Keratinocyte (primary cell): ENCODE measurements around the gene LRBA. TPM values are rescaled to one million over a fixed set of nuclear protein-coding genes. Genes with fewer than 3 reads are reported as not detected.

Source experiments
- DNase-seq: peaks from one replicate; pipeline ENCODE4 v3.0.0-alpha.2; 2011; ENCODE audit warnings: low read depth, missing footprints, low spot score
- FAIRE-seq: peaks from 2 replicates; lab custom pipeline; 2011; peaks lifted over from hg19 to GRCh38; lab: Jason Lieb, UNC
- H2AFZ ChIP-seq: 2 replicates; pipeline ENCODE4 v1.6.0; 2012; ENCODE audit warnings: low read length, control low read depth, inconsistent platforms; ENCODE audit not compliant: control insufficient read depth
- H3K27ac ChIP-seq: 2 replicates; pipeline ENCODE4 v1.5.1; 2011; ENCODE audit warnings: low read length; ENCODE audit not compliant: control insufficient read depth, insufficient read depth
- H3K27me3 ChIP-seq: 3 replicates; pipeline ENCODE4 v1.6.0; 2011; ENCODE audit warnings: low read length; ENCODE audit not compliant: control insufficient read depth, insufficient read depth; ENCODE audit errors: extremely low read depth
- H3K36me3 ChIP-seq, 2 experiments: 2 replicates in 1 of 2; 3 replicates in 1 of 2; pipeline ENCODE4 v1.5.1; 2011; ENCODE audit warnings: low read length in 2 of 2, mild to moderate bottlenecking in 1 of 2; ENCODE audit not compliant: control insufficient read depth in 2 of 2, insufficient read depth in 2 of 2; ENCODE audit errors: extremely low read depth in 1 of 2
- H3K4me1 ChIP-seq: 3 replicates; pipeline ENCODE4 v1.5.1; 2011; ENCODE audit warnings: low read length; ENCODE audit not compliant: control insufficient read depth, insufficient read depth; ENCODE audit errors: extremely low read depth
- H3K4me2 ChIP-seq: 3 replicates; pipeline ENCODE4 v1.6.0; 2011; ENCODE audit warnings: low read depth, low read length; ENCODE audit not compliant: control insufficient read depth, insufficient read depth; ENCODE audit errors: extremely low read depth
- H3K4me3 ChIP-seq, 3 experiments: fragments of 200-600 bp in 1 of 3; sonication (generic) in 1 of 3; 2 replicates in 2 of 3; 3 replicates in 1 of 3; pipeline ENCODE4 v1.5.1; 2011 to 2016; ENCODE audit warnings: low read length in 3 of 3, mild to moderate bottlenecking in 3 of 3, control low read depth in 2 of 3, inconsistent platforms in 1 of 3, low read depth in 1 of 3, mixed read lengths in 1 of 3, mixed run types in 1 of 3, moderate library complexity in 1 of 3; ENCODE audit not compliant: control insufficient read depth in 2 of 3, insufficient read depth in 2 of 3; ENCODE audit errors: extremely low read depth in 1 of 3
- H3K79me2 ChIP-seq: 2 replicates; pipeline ENCODE4 v1.6.0; 2012; ENCODE audit warnings: low read length; ENCODE audit not compliant: control insufficient read depth, insufficient read depth
- H3K9ac ChIP-seq: 3 replicates; pipeline ENCODE4 v1.6.0; 2011; ENCODE audit warnings: low read length; ENCODE audit not compliant: control insufficient read depth, insufficient read depth; ENCODE audit errors: extremely low read depth
- H3K9me1 ChIP-seq: 3 replicates; pipeline ENCODE4 v1.6.0; 2011; ENCODE audit warnings: low read length; ENCODE audit not compliant: control insufficient read depth, insufficient read depth; ENCODE audit errors: extremely low read depth
- H3K9me3 ChIP-seq: 2 replicates; pipeline ENCODE4 v1.5.1; 2012; ENCODE audit warnings: low read depth, low read length; ENCODE audit not compliant: control insufficient read depth
- H4K20me1 ChIP-seq: 3 replicates; pipeline ENCODE4 v1.6.0; 2011; ENCODE audit warnings: low read length; ENCODE audit not compliant: control insufficient read depth, insufficient read depth; ENCODE audit errors: extremely low read depth
- CTCF ChIP-seq, 3 experiments: IDR thresholded peaks in 1 of 3; conservative IDR thresholded peaks in 1 of 3; optimal IDR thresholded peaks in 1 of 3; 2 replicates in 2 of 3; 3 replicates in 1 of 3; pipeline versions ENCODE3 to v1.5.1; 2011; ENCODE audit warnings: low read length in 3 of 3, mild to moderate bottlenecking in 3 of 3, moderate library complexity in 2 of 3, control low read depth in 1 of 3, inconsistent platforms in 1 of 3; ENCODE audit not compliant: insufficient read depth in 2 of 3; ENCODE audit errors: extremely low read depth in 1 of 3
- EZH2 ChIP-seq: IDR thresholded peaks from one replicate; pipeline ENCODE4 v1.6.1; 2012; ENCODE audit warnings: inconsistent platforms, mild to moderate bottlenecking, low read length, moderate library complexity
- dilution Hi-C: fragments of 300-500 bp; cut with MboI; formaldehyde crosslinking; loops from one replicate; pipeline ENCODE4 v1.7.0; 2020; ENCODE audit warnings: low sequenced_read_pairs; ENCODE audit not compliant: extremely low pct_ligation_motif_present
- polyA plus RNA-seq, 5 experiments: library from polyadenylated mRNA; depleted of rRNA in 3 of 5; stranded (reverse) in 3 of 5; stranded (forward) in 1 of 5; unstranded in 1 of 5; fragments of >200 nt; gene quantifications; 1 replicate in 1 of 5; 2 replicates in 3 of 5; 3 replicates in 1 of 5; pipeline versions ENCODE4 v1.2.1 to v1.2.3, GENCODE V29; 2011 to 2012; ENCODE audit warnings: missing spikeins in 2 of 5, low read depth in 1 of 5, low replicate concordance in 1 of 5

Gene LRBA
- polyA plus RNA-seq, 1 donor (not counting 4 experiments of a cell fraction or from before 2014, with no cell fraction given): 35.6 TPM

GRCh38 chr4:150990993-150991392, 24.1 kb downstream of the LRBA start:
- H3K27me3 ChIP-seq: no peaks in the 10 kb centered on the region
- no peak overlapping the region for H3K9ac ChIP-seq
- FAIRE-seq (no peak), DNase-seq (no peak)
- H4K20me1 ChIP-seq: no peaks in the 10 kb centered on the region
- no peak for TF ChIP-seq CTCF (optimal IDR thresholded peaks at IDR 0.05 in 1 of 3, IDR thresholded peaks at IDR 0.05 in 1 of 3, conservative IDR thresholded peaks at IDR 0.05 in 1 of 3; ENCODE audit: extremely low read depth in 1 of 3, insufficient read depth in 2 of 3, low read length in 3 of 3)
- TF ChIP-seq EZH2: no peak
- no peaks in the 10 kb centered on the region for H3K9me3 ChIP-seq
- dilution Hi-C loops: no loop called here
- no peaks in the 10 kb centered on the region for H3K4me1 ChIP-seq
- H3K27ac ChIP-seq: no peak overlapping the region
- H3K4me3 ChIP-seq: no peak overlapping the region
- H3K79me2 ChIP-seq: peaks cover 69% of the 10 kb centered on the region
- no peaks in the 10 kb centered on the region for H3K9me1 ChIP-seq
- peaks cover 0 to 2% of the 10 kb centered on the region in 2 experiments for H3K36me3 ChIP-seq
- H3K4me2 ChIP-seq: no peak overlapping the region
- H2AFZ ChIP-seq: no peak overlapping the region

- peaks cover 0 to 2% of the 10 kb centered on the region in 2 experiments for H3K36me3 ChIP-seq
- no peak overlapping the region for H3K4me2 ChIP-seq
- no peaks in the 10 kb centered on the region for H3K9me3 ChIP-seq
- TF ChIP-seq EZH2 (no peak), CTCF (optimal IDR thresholded peaks at IDR 0.05 in 1 of 3, IDR thresholded peaks at IDR 0.05 in 1 of 3, conservative IDR thresholded peaks at IDR 0.05 in 1 of 3; ENCODE audit: extremely low read depth in 1 of 3, insufficient read depth in 2 of 3, low read length in 3 of 3) (no peak)
- no peaks in the 10 kb centered on the region for H3K27me3 ChIP-seq
- DNase-seq (no peak), FAIRE-seq (no peak)
- no peak overlapping the region for H3K9ac ChIP-seq
- no peaks in the 10 kb centered on the region for H4K20me1 ChIP-seq
- H3K4me3 ChIP-seq: no peak overlapping the region
- H2AFZ ChIP-seq: no peak overlapping the region
- H3K9me1 ChIP-seq: no peaks in the 10 kb centered on the region
- H3K4me1 ChIP-seq: no peaks in the 10 kb centered on the region
- H3K27ac ChIP-seq: no peak overlapping the region
- dilution Hi-C loops: no loop called here
- H3K79me2 ChIP-seq: peaks cover 69% of the 10 kb centered on the region
These were observed 24.8 kb downstream of the LRBA start for GRCh38 chr4:150990250-150990649.
